ENCODE measurements around the gene CLSTN2.

Gene CLSTN2

GRCh38 chr3:140166861-140167599 lies 232.0 kb downstream of the CLSTN2 start:
- H3K4me3 ChIP-seq (ENCODE audit: control insufficient read depth, low read depth, low read length): no peak overlapping the region
- no peak for DNase-seq (ENCODE audit: low read depth)
- TF ChIP-seq CTCF (IDR thresholded peaks at IDR 0.05; ENCODE audit: control insufficient read depth, insufficient read depth, low read depth, low read length, missing control alignments): no peak

- H3K4me3 ChIP-seq (ENCODE audit: control insufficient read depth, low read depth, low read length): no peak overlapping the region
- TF ChIP-seq CTCF (IDR thresholded peaks at IDR 0.05; ENCODE audit: control insufficient read depth, insufficient read depth, low read depth, low read length, missing control alignments): no peak
- peak; percentile 10 for DNase-seq (ENCODE audit: low read depth)
Observed at GRCh38 chr3:140167600-140168281, 232.8 kb downstream of the CLSTN2 start.

- no peak overlapping the region for H3K4me3 ChIP-seq (ENCODE audit: control insufficient read depth, low read depth, low read length)
- no peak for DNase-seq (ENCODE audit: low read depth)
- no peak for TF ChIP-seq CTCF (IDR thresholded peaks at IDR 0.05; ENCODE audit: control insufficient read depth, insufficient read depth, low read depth, low read length, missing control alignments)
Observed at GRCh38 chr3:140170612-140171011, 235.6 kb downstream of the CLSTN2 start.

GRCh38 chr3:140176526-140176925 lies 241.5 kb downstream of the CLSTN2 start:
- no peak for TF ChIP-seq CTCF (IDR thresholded peaks at IDR 0.05; ENCODE audit: control insufficient read depth, insufficient read depth, low read depth, low read length, missing control alignments)
- H3K4me3 ChIP-seq (ENCODE audit: control insufficient read depth, low read depth, low read length): no peak overlapping the region
- peak; percentile 23 for DNase-seq (ENCODE audit: low read depth)

GRCh38 chr3:140177943-140178342 lies 243.0 kb downstream of the CLSTN2 start:
- no peak for DNase-seq (ENCODE audit: low read depth)
- no peak overlapping the region for H3K4me3 ChIP-seq (ENCODE audit: control insufficient read depth, low read depth, low read length)
- TF ChIP-seq CTCF (IDR thresholded peaks at IDR 0.05; ENCODE audit: control insufficient read depth, insufficient read depth, low read depth, low read length, missing control alignments): no peak

GRCh38 chr3:140178482-140178881 lies 243.5 kb downstream of the CLSTN2 start:
- H3K4me3 ChIP-seq (ENCODE audit: control insufficient read depth, low read depth, low read length): no peak overlapping the region
- no peak for DNase-seq (ENCODE audit: low read depth)
- TF ChIP-seq CTCF (IDR thresholded peaks at IDR 0.05; ENCODE audit: control insufficient read depth, insufficient read depth, low read depth, low read length, missing control alignments): no peak

All from AG09309 (cell line).